GM18511 (cell line): Measurements from ENCODE around the gene NDUFA6.
A peak's percentile ranks its signal among the peaks of the same experiment; 100 is the strongest.
"Not testable (repeated sequence)": the region's sequence is repeated elsewhere in the genome, so short reads cannot be mapped to it uniquely, and the experiment has no call there.

Experiments
- ATAC-seq: cut with Tn5 transposase; IDR thresholded peaks from one replicate; pipeline ENCODE4 v1.9.1; 2021; ENCODE audit warnings: mild to moderate bottlenecking, moderate library complexity; ENCODE audit not compliant: unreplicated experiment

The NDUFA6 gene

GRCh38 chr22:42090596-42091454 is at the start of gene NDUFA6:
NDUFA6 (minus strand) TSS chr22:42090772; CDS start chr22:42090744, 28 bp downstream.
- ATAC-seq, result peak; percentile 95

GRCh38 chr22:42140153-42140552 is 49.6 kb upstream of the NDUFA6 start:
- not testable (repeated sequence) for ATAC-seq

DNA sequence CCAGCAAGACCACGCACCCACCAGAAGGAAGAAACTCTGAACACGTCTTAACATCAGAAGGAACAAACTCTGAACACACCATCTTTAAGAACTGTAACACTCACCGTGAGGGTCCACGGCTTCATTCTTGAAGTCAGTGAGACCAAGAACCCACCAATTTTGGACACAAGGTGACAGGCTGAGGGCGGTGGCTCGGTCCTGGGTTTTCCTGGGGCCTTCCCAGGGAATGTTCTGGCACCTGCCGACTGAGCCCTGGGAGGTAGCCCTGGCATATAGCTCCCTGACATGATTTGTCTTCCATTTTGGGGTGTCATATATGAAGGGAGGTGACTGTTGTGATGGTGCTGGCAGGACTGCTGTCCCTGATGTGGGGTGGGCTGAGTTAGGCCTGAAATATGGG is 48.9 kb upstream of the NDUFA6 start:
- ATAC-seq, result not testable (repeated sequence)

DNA sequence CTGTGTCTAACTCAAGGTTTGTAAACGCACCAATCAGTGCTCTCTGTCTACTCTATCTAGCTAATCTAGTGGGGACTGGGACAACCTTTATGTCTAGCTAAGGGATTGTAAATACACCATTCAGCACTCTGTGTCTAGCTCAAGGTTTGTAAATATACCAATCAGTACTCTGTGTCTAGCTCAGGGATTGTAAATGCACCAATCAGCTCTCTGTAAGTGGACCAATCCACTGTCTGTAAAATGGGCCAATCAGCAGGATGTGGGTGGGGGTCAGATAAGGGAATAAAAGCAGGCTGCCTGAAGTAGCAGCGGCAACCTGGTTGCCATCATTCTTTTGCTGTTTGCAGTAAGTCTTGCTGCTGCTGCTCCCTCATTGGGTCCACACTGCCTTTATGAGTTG is 48.4 kb upstream of the NDUFA6 start:
- ATAC-seq, result no peak

- ATAC-seq, result no peak
Observed at GRCh38 chr22:42138122-42138770, 47.7 kb upstream of the NDUFA6 start.

- ATAC-seq, result not testable (repeated sequence)
Observed at GRCh38 chr22:42135688-42136087, 45.1 kb upstream of the NDUFA6 start.

DNA sequence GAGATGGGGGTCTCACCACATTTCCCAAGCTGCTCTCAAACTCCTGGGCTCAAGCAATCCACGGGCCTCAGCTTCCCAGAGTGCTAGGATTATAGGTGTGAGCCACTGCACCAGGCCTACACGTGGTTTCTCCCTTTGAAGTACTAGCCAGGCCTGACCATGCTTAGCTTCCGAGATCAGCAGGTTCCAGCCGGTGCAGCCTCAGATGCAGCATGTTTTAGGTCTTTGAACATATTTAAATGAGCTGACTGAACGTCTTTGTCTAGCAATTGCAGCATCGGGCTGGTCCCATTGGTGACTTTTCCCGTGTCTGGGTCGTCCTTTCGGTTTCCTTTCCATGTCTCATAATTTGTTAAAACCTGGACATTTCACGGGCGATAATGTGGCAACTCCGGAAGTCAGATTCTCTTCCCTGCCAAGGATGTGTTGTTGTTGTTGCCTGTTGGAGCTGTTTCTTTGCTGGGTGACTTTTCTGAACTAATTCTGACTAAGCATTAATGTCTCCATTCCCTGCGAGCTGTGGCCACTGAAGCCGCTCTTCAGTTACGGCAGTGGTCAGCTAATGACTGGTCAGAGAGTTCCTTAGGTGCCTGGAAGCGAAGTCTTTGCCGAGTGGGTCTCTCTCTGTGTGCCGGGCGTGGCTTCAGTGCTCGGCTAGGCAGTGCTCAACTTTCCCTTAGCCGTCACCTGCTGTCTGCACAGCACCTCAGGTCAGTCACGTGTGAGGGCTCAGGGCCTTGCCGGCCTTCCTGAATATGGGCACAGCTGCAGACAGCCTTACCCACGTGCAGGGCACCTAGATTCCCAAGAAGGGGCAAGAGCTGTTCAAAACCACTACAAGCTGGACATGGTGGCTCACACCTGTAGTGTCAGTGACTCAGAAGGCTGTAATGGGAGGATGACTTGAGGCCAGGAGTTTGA is 43.8 kb upstream of the NDUFA6 start:
- no peak for ATAC-seq

- ATAC-seq, result no peak
Observed at GRCh38 chr22:42132457-42132856, 41.9 kb upstream of the NDUFA6 start.

GRCh38 chr22:42131562-42131961 is 41.0 kb upstream of the NDUFA6 start:
- ATAC-seq, result no peak

DNA sequence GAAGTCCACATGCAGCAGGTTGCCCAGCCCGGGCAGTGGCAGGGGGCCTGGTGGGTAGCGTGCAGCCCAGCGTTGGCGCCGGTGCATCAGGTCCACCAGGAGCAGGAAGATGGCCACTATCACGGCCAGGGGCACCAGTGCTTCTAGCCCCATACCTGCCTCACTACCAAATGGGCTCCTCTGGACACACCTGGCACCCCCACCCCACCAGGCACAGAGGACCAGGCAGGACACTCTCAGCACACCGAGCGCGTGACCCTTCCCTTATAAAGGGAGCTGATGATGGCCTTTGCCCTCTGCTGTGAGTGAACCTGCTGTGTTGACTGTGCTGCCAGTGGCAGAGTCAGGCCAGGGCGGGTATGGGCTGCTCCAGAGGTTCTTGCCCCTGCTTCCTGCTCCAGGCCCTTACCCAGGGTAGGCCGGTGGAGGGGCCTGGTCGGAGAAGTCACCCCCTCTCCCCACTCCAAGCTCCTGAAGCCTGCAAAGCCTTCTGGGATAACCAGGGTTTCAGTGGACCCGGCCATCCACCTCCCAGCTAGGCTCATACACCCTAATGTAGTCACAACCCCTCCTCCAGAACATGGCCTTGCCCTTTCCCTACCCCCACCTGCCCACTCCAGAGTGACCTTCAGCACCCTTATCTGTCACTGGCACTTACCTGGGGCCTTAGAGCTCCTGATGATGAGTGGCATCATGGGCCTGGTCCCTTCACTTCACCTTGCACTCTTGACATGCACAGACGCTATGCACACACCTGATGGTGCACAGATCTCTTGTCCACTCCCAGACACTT is 40.3 kb upstream of the NDUFA6 start, which contains the start of gene CYP2D6:
CYP2D6 (minus strand) TSS at position 172 of the 793 bp plus-strand sequence; CDS start at position 153, 19 bp downstream.
- not testable (repeated sequence) for ATAC-seq

DNA sequence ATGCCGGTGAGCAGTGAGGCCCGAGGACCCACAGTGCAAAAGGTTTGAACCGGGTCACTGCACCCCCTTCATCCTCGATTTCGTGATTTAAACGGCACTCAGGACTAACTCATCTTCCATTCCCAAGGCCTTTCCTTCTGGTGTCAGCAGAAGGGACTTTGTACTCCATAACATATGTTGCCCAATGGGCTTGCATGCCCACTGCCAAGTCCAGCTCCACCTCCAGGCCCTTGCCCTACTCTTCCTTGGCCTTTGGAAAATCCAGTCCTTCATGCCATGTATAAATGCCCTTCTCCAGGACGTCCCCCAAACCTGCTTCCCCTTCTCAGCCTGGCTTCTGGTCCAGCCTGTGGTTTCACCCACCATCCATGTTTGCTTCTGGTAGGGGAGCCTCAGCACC is 39.6 kb upstream of the NDUFA6 start:
- ATAC-seq, result not testable (repeated sequence)

DNA sequence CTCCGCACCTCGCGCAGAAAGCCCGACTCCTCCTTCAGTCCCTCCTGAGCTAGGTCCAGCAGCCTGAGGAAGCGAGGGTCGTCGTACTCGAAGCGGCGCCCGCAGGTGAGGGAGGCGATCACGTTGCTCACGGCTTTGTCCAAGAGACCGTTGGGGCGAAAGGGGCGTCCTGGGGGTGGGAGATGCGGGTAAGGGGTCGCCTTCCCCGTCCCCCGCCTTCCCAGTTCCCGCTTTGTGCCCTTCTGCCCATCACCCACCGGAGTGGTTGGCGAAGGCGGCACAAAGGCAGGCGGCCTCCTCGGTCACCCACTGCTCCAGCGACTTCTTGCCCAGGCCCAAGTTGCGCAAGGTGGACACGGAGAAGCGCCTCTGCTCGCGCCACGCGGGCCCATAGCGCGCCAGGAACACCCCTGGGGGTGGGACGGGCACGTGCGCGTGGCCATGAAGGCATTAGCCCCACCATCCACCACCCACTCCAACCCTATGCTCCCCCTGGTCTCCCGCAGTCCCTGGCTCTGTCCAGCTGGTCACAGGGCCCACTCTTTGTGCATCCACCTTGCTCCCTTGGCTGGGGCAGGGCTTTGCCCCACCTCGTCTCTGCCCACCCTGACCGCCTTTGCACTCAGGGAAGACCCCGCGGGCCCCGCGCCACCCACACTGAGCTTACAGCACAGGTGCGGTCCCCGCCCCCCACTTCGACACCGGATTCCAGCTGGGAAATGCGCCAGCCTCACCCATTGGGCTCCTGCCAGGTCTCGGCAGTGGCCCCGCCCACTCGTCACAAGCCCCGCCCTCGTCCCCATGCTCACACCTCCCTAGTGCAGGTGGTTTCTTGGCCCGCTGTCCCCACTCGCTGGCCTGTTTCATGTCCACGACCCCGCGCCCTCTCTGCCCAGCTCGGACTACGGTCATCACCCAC is 38.5 kb upstream of the NDUFA6 start:
- ATAC-seq, result not testable (repeated sequence)

- ATAC-seq, result not testable (repeated sequence)
Observed at GRCh38 chr22:42128007-42128406, 37.4 kb upstream of the NDUFA6 start.

DNA sequence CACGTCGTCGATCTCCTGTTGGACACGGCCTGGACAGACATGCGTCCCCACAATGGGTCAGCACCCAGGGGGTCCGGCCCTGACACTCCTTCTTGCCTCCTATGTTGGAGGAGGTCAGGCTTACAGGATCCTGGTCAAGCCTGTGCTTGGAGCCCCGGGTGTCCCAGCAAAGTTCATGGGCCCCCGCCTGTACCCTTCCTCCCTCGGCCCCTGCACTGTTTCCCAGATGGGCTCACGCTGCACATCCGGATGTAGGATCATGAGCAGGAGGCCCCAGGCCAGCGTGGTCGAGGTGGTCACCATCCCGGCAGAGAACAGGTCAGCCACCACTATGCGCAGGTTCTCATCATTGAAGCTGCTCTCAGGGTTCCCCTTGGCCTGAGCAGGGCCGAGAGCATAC is 37.0 kb upstream of the NDUFA6 start:
- no peak for ATAC-seq

GRCh38 chr22:42123529-42123928 is 33.0 kb upstream of the NDUFA6 start:
- ATAC-seq, result not testable (repeated sequence)

DNA sequence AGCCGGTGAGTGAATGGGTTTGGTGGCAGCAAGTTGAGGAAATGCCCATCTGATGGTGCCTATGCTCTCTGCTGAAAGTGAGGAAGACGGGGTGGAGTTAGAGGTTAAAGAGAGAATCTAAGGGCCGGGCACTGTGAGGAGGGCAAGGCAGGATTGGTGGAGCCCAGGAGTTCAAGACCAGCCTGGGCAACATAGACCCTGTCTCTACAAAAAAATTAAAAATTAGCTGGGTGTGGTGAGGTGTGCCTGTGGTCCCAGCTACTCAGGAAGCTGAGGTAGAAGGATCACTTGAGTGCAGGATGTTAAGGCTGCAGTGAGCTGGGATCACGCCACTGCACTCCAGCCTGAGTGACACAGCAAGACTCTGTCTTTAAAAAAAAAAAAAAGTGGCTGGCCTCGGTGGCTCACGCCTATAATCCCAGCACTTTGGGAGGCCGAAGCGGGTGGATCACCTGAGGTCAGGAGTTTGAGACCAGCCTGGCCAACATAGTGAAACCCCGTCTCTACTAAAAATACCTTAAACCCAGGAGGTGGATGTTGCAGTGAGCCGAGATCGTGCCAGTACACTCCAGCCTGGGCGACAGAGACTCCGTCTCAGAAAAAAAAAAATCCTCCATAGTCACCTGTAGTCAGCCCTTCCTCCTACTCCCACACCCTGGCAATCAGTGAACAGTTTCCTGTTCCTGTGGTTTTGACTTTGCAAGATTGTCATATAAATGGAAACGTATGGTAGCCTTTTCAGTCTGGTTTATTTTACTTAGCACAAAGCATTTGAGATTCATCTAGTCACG is 29.9 kb upstream of the NDUFA6 start:
- peak; percentile 51 for ATAC-seq

DNA sequence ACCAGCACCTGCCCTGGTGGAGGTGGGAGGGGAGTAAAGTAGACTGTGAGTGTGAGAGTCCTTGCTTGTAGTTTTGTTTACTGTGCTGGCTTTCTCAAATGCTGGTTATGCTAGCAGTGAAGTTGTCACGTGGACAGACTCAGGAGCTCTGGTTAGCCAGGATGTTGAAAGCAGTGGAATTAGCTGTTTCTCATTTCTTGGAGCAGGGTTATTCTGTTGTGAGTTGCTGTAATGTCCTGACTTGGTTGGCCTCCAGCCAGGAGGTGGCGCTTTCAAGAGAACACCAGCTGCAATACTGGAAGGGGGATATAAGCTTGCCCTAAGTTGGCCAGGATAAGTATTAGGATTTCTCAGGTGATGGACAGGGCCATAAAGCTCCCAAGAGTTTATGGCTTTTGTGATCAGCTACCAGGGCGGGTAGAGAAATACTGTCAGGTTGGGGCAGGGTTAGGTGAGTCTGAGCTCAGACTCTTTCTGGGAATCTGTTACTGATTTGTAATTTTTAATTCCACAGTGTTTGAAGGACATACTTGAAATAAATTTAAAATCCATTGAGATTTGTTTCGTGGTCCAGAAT is 26.4 kb upstream of the NDUFA6 start:
- ATAC-seq, result no peak

DNA sequence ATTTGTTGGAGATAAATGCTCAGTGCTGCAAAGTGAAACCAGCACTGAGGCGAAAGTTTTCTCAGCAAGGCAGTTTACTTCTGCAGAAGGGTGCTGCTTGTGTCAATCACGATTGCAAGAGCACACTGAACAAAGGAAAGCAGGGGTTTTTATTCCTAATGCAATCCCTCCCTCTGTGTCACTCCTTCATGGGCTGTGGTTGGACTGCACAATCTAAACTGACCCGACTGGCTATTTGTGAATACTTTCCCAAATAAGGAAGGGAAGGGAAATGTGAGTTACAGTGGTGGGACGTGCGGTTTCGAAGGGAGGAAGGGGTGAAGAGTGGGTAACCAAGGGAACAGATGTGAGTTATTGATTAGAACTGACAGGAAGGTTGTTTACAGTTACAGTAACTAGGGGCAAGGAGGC is 24.9 kb upstream of the NDUFA6 start:
- ATAC-seq, result not testable (repeated sequence)
